ACC112 (cell line): Measurements from ENCODE around the gene C10orf71.

Experiments used
- H2AFZ ChIP-seq: fragments of 200-600 bp; sonication (generic); one replicate; pipeline ENCODE4 v1.6.0; 2017; ENCODE audit warnings: antibody characterized with exemption, low read length; ENCODE audit not compliant: unreplicated experiment
- H3K27ac ChIP-seq: fragments of 200-600 bp; sonication (generic); 2 replicates; pipeline ENCODE4 v1.5.1; 2014; ENCODE audit warnings: low read depth, mild to moderate bottlenecking, antibody characterized with exemption, low read length, moderate library complexity
- H3K27me3 ChIP-seq: fragments of 200-600 bp; sonication (generic); 2 replicates; pipeline ENCODE4 v1.6.1; 2014; ENCODE audit warnings: mild to moderate bottlenecking, antibody characterized with exemption, low read length, moderate library complexity, mixed read lengths; ENCODE audit not compliant: insufficient read depth
- H3K36me3 ChIP-seq: fragments of 200-600 bp; sonication (generic); 2 replicates; pipeline ENCODE4 v1.6.1; 2016; ENCODE audit warnings: mild to moderate bottlenecking, antibody characterized with exemption, low read length, moderate library complexity, mixed read lengths; ENCODE audit not compliant: insufficient read depth
- H3K4me1 ChIP-seq: fragments of 200-600 bp; sonication (generic); one replicate; pipeline ENCODE4 v1.6.1; 2016; ENCODE audit warnings: low read length, mixed read lengths; ENCODE audit not compliant: insufficient read depth, unreplicated experiment, control insufficient read depth
- H3K4me3 ChIP-seq: fragments of 200-600 bp; sonication (generic); 2 replicates; pipeline ENCODE4 v1.5.1; 2014; ENCODE audit warnings: mild to moderate bottlenecking, low read depth, low read length
- H3K79me2 ChIP-seq: fragments of 200-600 bp; sonication (generic); one replicate; pipeline ENCODE4 v1.6.0; 2016; ENCODE audit warnings: low read length; ENCODE audit not compliant: control insufficient read depth, unreplicated experiment, insufficient read depth

The C10orf71 gene

DNA sequence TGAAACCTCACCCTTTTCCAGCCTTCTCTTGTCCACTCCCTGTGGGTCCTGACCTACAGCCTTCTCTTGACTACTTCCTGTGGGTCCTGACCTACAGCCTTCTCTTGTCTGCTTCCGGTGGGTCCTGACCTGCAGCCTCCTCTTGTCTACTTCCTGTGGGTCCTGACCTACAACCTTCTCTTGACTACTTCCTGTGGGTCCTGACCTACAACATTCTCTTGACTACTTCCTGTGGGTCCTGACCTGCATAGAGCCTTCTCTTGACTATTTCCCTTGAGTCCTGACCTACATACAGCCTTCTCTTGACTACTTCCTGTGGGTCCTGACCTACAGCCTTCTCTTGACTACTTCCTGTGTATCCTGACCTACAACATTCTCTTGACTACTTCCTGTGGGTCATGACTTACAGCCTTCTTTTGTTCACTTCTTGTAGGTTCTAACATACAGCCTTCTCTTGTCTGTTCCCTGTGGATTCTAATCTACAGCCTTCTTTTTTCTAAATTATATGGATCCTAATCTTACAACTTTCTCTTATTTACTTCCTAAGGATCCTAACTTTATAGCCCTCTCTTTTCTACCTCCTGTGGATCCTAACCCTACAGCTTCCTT is 36.5 kb downstream of the C10orf71 start:
- Histone ChIP-seq H3K79me2 (no peaks in the 10 kb centered on the region), H3K27me3 (peaks cover 52% of the 10 kb centered on the region), H2AFZ (no peak overlapping the region), H3K36me3 (no peaks in the 10 kb centered on the region), H3K4me3 (no peak overlapping the region), H3K27ac (no peak overlapping the region), H3K4me1 (no peaks in the 10 kb centered on the region)

DNA sequence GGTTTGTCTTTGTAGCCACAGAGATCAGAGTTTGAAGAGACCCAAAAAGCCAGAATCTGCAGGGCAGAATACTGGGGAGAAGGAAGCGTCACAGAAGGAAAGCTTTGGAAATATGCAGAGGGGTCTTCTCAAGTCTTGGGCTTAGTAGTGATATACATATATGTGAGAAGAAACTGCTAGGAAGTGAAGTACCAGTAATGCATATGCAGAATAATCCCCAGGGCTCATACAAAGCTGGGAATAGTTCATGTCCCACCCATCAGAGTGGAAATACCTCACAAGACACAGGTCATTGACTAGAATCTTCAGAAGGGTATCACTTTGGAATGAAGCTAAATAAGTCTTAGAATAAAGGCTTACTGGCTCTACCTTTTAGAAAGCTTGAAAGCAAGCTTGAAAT is 39.6 kb downstream of the C10orf71 start:
- H3K4me1 ChIP-seq, result no peaks in the 10 kb centered on the region
- H3K79me2 ChIP-seq, result no peaks in the 10 kb centered on the region
- no peak overlapping the region for H3K4me3 ChIP-seq
- H3K27ac ChIP-seq, result no peak overlapping the region
- H3K36me3 ChIP-seq, result no peaks in the 10 kb centered on the region
- H2AFZ ChIP-seq, result no peak overlapping the region
- peaks cover 61% of the 10 kb centered on the region for H3K27me3 ChIP-seq

DNA sequence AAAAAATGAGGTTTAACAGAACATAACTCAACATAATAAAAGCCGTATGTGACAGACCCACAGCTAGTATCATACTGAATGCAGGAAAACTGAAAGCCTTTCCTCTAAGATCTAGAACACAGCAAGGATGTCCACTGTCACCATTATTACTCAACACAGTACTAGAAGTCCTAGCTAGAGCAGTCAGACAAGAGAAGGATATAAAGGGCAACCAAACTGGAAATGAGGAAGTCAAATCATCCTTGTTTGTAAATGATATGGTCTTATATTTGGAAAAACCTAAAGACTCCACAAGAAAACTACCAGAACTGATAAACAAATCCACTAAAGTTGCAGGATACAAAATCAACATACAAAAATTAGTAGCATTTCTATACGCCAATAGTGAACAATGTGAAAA is 45.9 kb downstream of the C10orf71 start:
- Histone ChIP-seq H3K36me3 (no peaks in the 10 kb centered on the region), H2AFZ (no peak overlapping the region), H3K27me3 (peaks cover 53% of the 10 kb centered on the region), H3K79me2 (no peaks in the 10 kb centered on the region), H3K4me3 (no peak overlapping the region), H3K27ac (no peak overlapping the region), H3K4me1 (no peaks in the 10 kb centered on the region)

GRCh38 chr10:49347342-49347741 is 48.4 kb downstream of the C10orf71 start:
- H3K27me3 ChIP-seq, result peaks cover 52% of the 10 kb centered on the region
- no peaks in the 10 kb centered on the region for H3K79me2 ChIP-seq
- no peak overlapping the region for H3K4me3 ChIP-seq
- no peaks in the 10 kb centered on the region for H3K36me3 ChIP-seq
- no peaks in the 10 kb centered on the region for H3K4me1 ChIP-seq
- no peak overlapping the region for H3K27ac ChIP-seq
- H2AFZ ChIP-seq, result no peak overlapping the region

- Histone ChIP-seq H3K36me3 (no peaks in the 10 kb centered on the region), H3K27me3 (peaks cover 48% of the 10 kb centered on the region), H3K79me2 (no peaks in the 10 kb centered on the region), H3K4me1 (no peaks in the 10 kb centered on the region), H3K4me3 (no peak overlapping the region), H3K27ac (no peak overlapping the region), H2AFZ (no peak overlapping the region)
Measured at GRCh38 chr10:49347827-49348226, 48.9 kb downstream of the C10orf71 start.

- peaks cover 48% of the 10 kb centered on the region for H3K27me3 ChIP-seq
- no peaks in the 10 kb centered on the region for H3K36me3 ChIP-seq
- H3K27ac ChIP-seq, result no peak overlapping the region
- H3K4me3 ChIP-seq, result no peak overlapping the region
- H3K4me1 ChIP-seq, result no peaks in the 10 kb centered on the region
- no peak overlapping the region for H2AFZ ChIP-seq
- H3K79me2 ChIP-seq, result no peaks in the 10 kb centered on the region
Measured at GRCh38 chr10:49348593-49348992, 49.6 kb downstream of the C10orf71 start.

- Histone ChIP-seq H3K36me3 (no peaks in the 10 kb centered on the region), H3K27me3 (peaks cover 48% of the 10 kb centered on the region), H3K79me2 (no peaks in the 10 kb centered on the region), H3K4me1 (no peaks in the 10 kb centered on the region), H3K27ac (no peak overlapping the region), H2AFZ (no peak overlapping the region), H3K4me3 (no peak overlapping the region)
Measured at GRCh38 chr10:49349390-49349789, 50.4 kb downstream of the C10orf71 start.

DNA sequence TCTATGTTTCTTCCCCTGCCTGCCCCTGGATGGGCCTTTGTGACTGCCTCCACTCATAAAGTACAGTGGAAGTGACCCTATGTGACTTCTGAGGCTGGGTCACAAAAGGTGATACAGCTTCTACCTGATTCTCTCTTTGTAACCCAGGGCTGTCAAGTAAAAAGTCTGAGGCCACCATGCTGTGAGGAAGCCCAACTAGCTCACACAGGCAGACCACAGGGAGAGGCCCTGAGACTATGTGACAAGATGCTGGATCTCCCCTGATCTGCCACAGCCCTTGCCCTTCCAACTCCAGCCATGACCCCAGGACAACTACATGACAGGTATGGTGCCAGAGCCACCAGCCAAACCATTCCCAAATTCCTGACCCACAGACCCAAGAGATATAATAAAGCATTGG is 51.2 kb downstream of the C10orf71 start:
- H3K4me1 ChIP-seq, result no peaks in the 10 kb centered on the region
- H3K27me3 ChIP-seq, result peaks cover 47% of the 10 kb centered on the region
- H3K36me3 ChIP-seq, result no peaks in the 10 kb centered on the region
- no peak overlapping the region for H3K4me3 ChIP-seq
- H3K79me2 ChIP-seq, result no peaks in the 10 kb centered on the region
- H3K27ac ChIP-seq, result no peak overlapping the region
- no peak overlapping the region for H2AFZ ChIP-seq

DNA sequence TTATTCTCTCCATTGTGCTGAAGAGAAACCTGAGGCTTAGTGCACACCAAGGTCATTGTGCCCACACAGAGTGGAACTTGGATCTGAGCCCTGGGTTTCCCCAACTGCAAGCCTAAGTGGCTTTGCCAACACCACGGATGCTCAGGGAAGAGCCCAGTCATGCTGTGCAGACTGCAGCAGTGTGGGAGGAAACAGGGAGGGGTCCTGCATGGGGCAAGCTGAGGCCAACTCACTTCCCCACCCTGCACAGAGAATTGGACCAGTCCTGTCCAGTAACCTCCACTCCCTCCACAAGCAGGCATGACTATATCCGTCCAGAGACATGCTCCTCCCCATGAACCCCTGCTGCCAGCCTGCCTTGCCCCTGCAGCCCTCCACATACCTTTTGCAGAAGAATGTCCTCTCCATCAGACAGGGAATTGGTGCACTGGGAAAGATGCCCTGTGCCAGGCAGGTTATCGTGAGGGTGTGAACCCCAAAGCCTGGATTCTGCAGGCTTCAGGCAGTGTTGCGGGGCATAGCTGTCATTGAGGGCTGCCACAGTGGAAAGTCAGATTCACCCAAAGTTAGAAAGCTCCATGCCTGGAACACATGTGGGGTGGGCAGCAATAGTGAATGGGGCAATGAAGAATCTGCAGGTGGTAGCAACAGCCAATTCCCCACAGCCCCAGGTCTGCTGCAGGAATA is 52.0 kb downstream of the C10orf71 start:
- Histone ChIP-seq H3K27me3 (peaks cover 46% of the 10 kb centered on the region), H3K36me3 (no peaks in the 10 kb centered on the region), H3K27ac (no peak overlapping the region), H2AFZ (no peak overlapping the region), H3K4me1 (no peaks in the 10 kb centered on the region), H3K79me2 (no peaks in the 10 kb centered on the region), H3K4me3 (no peak overlapping the region)

- Histone ChIP-seq H3K36me3 (no peaks in the 10 kb centered on the region), H3K4me1 (no peaks in the 10 kb centered on the region), H3K27me3 (peaks cover 50% of the 10 kb centered on the region)
Measured at GRCh38 chr10:49351669-49352068, 52.7 kb downstream of the C10orf71 start.

GRCh38 chr10:49352323-49352722 is 53.4 kb downstream of the C10orf71 start:
- Histone ChIP-seq H3K27ac (no peak overlapping the region), H3K79me2 (no peaks in the 10 kb centered on the region), H3K27me3 (peaks cover 53% of the 10 kb centered on the region)

More at GRCh38 chr10:49351669-49352068, 52.7 kb downstream of the C10orf71 start:
- no peak overlapping the region for H3K4me3 ChIP-seq
- no peaks in the 10 kb centered on the region for H3K79me2 ChIP-seq
- H2AFZ ChIP-seq, result no peak overlapping the region
- H3K27ac ChIP-seq, result no peak overlapping the region

More at GRCh38 chr10:49352323-49352722, 53.4 kb downstream of the C10orf71 start:
- Histone ChIP-seq H3K4me1 (no peaks in the 10 kb centered on the region), H3K4me3 (no peak overlapping the region), H2AFZ (no peak overlapping the region), H3K36me3 (no peaks in the 10 kb centered on the region)
